Memory B cell (primary cell): ENCODE results near the gene BTN2A1.

Experiments
- ATAC-seq: fragments of 150-1000 bp; cut with Tn5 transposase; 2 replicates; pipeline ENCODE4 v1.10.0; 2021; ENCODE audit warnings: low read depth, mild to moderate bottlenecking, moderate library complexity
- DNase-seq, 2 donors: peaks; one replicate each; pipeline ENCODE4 v3.0.0; 2022; ENCODE audit warnings: low spot score in 2 of 2
- H3K27ac Mint-ChIP-seq: one replicate; pipeline ENCODE4 v1.8.0; 2022; ENCODE audit warnings: mild to moderate bottlenecking, moderate library complexity, mixed read lengths
- H3K27me3 Mint-ChIP-seq: one replicate; pipeline ENCODE4 v1.8.0; 2022; ENCODE audit warnings: mixed read lengths
- H3K36me3 Mint-ChIP-seq: one replicate; pipeline ENCODE4 v1.8.0; 2022; ENCODE audit warnings: mild to moderate bottlenecking, mixed read lengths
- H3K4me1 Mint-ChIP-seq: one replicate; pipeline ENCODE4 v1.8.0; 2022; ENCODE audit warnings: mixed read lengths
- H3K4me3 Mint-ChIP-seq: one replicate; pipeline ENCODE4 v1.8.0; 2022; ENCODE audit warnings: mild to moderate bottlenecking, moderate library complexity, mixed read lengths
- H3K9me3 Mint-ChIP-seq: one replicate; pipeline ENCODE4 v1.8.0; 2022; ENCODE audit warnings: mixed read lengths

The BTN2A1 gene

DNA sequence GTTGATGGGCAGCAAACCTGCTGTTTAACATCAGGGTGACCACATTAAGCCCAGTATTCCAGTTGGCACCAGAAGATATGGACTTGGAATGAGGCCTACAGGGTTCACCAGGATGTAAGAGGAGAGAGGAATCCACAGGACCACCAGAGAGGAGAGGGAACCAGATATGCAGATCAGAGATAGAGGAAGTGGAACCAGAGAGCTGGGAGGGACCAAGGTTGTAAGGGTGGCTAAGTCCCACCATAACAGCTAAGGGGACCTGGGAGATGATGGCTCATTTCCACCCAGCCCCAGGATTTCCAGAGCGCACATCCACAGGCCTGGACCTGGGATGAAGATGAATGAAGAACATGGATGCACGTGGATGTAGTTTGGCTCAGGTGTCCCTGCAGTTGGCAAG lies 11.1 kb downstream of the BTN2A1 start:
- Mint-ChIP-seq H3K4me1 (peaks cover 39% of the 10 kb centered on the region), H3K27ac (peak overlapping the region; percentile 64), H3K27me3 (no peaks in the 10 kb centered on the region), H3K9me3 (peaks cover 8% of the 10 kb centered on the region), H3K4me3 (no peak overlapping the region), H3K36me3 (peaks cover 49% of the 10 kb centered on the region)
- peak; percentile 26 for ATAC-seq
- no peak for DNase-seq

DNA sequence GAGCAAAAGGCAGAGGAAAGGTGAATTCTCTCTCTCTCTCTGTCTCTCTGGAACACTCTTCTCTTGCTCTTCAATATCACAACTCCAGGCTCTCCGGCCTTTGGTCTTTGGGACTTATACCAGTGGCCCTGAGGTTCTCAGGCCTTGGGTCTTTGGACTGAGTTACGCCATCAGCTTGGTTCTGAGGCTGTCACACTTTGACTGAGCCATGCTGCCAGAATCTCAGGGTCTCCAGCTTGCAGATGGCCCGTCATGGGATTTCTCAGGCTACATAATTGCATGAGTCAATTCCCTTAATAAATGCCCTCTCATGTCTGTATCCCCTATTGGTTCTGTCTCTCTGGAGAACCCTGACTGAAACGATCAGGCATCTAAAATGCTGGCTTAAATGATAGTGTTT lies 12.9 kb downstream of the BTN2A1 start:
- peaks cover 36% of the 10 kb centered on the region for H3K36me3 Mint-ChIP-seq
- no peak for DNase-seq
- H3K4me1 Mint-ChIP-seq: peaks cover 38% of the 10 kb centered on the region

DNA sequence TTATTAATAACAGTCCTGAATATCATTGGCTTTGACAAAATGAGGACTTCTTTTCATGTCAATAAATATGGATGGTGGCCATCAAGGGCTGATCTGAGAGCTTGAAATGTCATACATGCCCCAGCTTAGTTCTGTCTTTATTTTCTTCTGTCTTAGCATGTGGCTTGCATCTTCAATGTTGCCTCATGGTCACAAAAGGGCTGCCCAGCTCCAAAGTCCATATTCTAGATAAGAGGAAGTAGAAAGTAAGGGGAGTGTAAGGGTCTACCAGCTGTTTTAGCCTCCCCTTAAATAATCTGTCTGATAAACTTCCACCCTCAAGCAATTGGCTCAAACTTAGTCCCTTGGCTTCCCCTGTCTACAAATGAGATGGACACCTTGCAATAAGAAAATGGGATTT lies 14.2 kb downstream of the BTN2A1 start:
- H3K9me3 Mint-ChIP-seq: peaks cover 8% of the 10 kb centered on the region
- H3K27me3 Mint-ChIP-seq: no peaks in the 10 kb centered on the region
- H3K36me3 Mint-ChIP-seq: peaks cover 29% of the 10 kb centered on the region
- no peak for ATAC-seq
- H3K27ac Mint-ChIP-seq: peak overlapping the region; percentile 98
- no peak overlapping the region for H3K4me3 Mint-ChIP-seq
- no peak for DNase-seq
- H3K4me1 Mint-ChIP-seq: peaks cover 47% of the 10 kb centered on the region

More for the DNA sequence above, 12.9 kb downstream of the BTN2A1 start:
- peaks cover 8% of the 10 kb centered on the region for H3K9me3 Mint-ChIP-seq
- H3K4me3 Mint-ChIP-seq: no peak overlapping the region
- no peak for ATAC-seq
- no peaks in the 10 kb centered on the region for H3K27me3 Mint-ChIP-seq
- H3K27ac Mint-ChIP-seq: no peak overlapping the region

DNA sequence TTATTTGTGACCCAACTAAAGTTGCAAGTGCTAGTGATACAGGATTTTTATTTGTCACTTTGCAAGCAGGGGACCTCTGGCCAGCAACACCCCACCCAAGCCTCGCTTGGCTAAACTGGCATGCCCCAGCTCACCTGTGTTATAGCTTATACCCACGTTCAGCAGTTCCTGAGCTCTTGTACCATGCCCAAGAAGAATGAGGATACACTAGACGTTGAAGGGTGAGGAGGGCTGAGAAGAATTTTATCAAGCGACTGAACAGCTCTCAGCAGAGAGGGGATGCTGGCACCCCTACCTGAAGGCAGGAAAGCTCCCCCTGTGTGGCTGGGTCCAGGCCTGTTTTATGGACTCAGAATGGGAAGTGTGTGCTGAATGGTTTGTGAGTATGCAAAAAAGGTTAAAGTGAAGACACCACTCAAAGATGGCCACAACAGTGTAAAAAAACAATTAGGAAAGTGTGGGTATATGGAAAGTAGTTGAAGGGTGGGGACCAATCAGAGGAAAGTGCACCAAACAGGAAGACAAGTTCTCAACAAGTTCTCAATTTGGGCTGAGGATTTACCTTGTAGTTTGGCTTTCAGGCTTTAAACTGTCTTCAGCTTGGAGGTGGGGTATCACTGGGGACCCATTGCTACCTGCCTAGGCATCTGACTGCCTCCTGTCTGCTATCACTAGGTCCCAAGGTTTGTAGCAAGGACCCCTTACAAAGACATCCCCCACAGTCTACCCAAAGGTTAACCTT lies 15.0 kb downstream of the BTN2A1 start:
- Mint-ChIP-seq H3K27me3 (no peaks in the 10 kb centered on the region), H3K4me3 (peak overlapping the region; percentile 42), H3K36me3 (peaks cover 24% of the 10 kb centered on the region), H3K4me1 (peaks cover 53% of the 10 kb centered on the region), H3K27ac (peak overlapping the region; percentile 98), H3K9me3 (peaks cover 8% of the 10 kb centered on the region)
- ATAC-seq (no peak), DNase-seq (no peak)

DNA sequence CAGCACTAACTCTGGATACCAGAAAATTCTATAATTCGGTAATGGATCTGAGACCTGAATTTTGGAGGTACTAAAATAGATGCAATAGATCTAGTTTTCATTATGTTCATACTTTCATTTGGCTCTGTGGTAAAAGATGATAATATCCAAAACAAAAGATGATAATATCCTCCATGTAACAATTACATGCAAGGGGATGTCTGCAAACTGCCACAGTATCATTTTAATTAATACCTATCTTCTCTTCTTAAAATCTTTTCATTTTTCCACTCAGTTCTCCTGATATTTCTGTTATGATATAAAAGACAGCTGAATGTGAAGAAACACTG lies 15.6 kb downstream of the BTN2A1 start:
- Mint-ChIP-seq H3K27ac (peak overlapping the region; percentile 98), H3K9me3 (peaks cover 8% of the 10 kb centered on the region), H3K36me3 (peaks cover 20% of the 10 kb centered on the region), H3K4me3 (peak overlapping the region; percentile 87), H3K27me3 (no peaks in the 10 kb centered on the region), H3K4me1 (peaks cover 52% of the 10 kb centered on the region)
- DNase-seq (no peak), ATAC-seq (no peak)

DNA sequence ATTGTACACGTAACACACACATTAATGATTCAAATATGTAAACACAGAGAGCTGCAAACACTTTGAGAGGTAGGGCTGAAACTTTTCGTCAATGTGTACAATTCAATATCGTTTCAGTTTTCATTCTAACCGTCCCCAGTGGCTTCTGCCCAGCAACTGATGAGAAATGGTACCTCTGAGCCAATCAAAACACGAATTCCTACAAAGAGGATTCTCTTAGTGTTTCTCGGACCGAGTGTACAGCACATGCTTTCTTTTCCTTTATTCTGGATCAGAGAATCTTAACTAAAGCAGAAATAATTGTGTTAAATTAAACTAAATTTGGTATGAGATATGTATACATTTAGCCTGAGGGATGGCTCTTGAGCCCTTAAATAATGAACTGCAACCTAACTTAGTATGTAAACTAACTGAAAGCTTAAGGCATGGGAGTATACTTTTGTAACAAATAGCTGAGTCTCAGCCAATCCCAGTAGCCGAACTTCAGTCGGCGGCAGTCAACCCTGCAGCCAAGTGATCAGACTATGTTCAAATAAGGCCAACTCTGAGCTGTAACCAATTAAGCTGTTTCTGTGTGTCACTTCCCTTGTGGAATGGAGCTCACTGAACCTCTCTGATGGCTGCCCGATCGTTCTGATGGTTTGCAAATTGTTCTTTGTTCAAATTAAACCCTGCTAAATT lies 16.1 kb downstream of the BTN2A1 start:
- Mint-ChIP-seq H3K36me3 (peaks cover 15% of the 10 kb centered on the region), H3K9me3 (peaks cover 8% of the 10 kb centered on the region), H3K27ac (peak overlapping the region; percentile 98), H3K4me3 (peak overlapping the region; percentile 87), H3K27me3 (no peaks in the 10 kb centered on the region), H3K4me1 (peaks cover 52% of the 10 kb centered on the region)
- peak; percentile 77 to 82 for DNase-seq
- ATAC-seq: peak; percentile 89

- Mint-ChIP-seq H3K9me3 (peaks cover 8% of the 10 kb centered on the region), H3K4me3 (peak overlapping the region; percentile 87), H3K27me3 (no peaks in the 10 kb centered on the region), H3K4me1 (peaks cover 55% of the 10 kb centered on the region), H3K36me3 (peaks cover 13% of the 10 kb centered on the region), H3K27ac (peak overlapping the region; percentile 98)
- no peak for ATAC-seq
- DNase-seq: peak in 1 of 2 donors; percentile 12
Observed at GRCh38 chr6:26474439-26474881, 16.7 kb downstream of the BTN2A1 start.

DNA sequence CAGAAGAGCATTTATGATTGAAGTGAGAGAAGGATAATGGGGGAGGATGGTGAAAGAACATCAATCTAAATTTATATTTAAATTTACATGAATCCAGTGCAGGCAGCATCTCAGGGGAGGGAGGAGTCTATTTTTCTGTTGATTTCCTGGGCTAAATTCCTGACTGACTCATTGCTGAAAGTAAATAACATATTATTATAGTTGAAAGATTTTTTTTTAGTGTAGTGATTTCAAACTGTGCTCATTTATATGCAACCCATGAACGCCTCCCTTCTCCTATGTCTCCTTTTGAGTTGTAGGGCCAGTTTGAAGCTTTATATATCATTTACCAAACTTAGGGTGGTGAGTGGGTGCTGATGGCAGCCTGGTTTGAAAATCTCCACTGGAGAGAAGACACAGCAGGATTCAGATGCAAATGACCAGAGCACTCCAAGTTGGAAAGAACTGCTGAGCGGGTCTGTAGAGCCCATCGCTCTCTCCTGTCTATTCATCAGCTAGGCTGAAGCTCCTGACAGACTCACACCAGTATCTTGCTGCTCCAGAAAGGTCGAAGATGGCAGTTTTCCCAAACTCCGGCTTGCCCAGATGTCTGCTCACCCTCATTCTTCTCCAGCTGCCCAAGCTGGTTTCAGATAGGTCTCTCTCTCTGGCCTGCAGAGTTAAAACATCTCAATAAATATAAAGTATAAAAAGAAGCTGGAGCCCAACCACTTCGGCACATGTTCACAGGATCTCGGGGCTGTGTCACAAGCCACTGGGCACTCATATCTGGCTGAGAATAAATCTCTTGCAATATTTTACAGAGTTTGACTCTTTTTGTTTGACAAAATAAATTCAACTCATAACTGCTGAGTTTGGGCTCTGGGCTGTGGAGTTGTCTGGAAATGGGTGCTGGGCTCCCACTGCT lies 18.3 kb downstream of the BTN2A1 start:
- no peaks in the 10 kb centered on the region for H3K27me3 Mint-ChIP-seq
- ATAC-seq: no peak
- H3K4me3 Mint-ChIP-seq: no peak overlapping the region
- peak overlapping the region; percentile 75 for H3K27ac Mint-ChIP-seq
- DNase-seq: no peak
- peaks cover 59% of the 10 kb centered on the region for H3K4me1 Mint-ChIP-seq
- H3K9me3 Mint-ChIP-seq: peaks cover 8% of the 10 kb centered on the region
- peaks cover 11% of the 10 kb centered on the region for H3K36me3 Mint-ChIP-seq

DNA sequence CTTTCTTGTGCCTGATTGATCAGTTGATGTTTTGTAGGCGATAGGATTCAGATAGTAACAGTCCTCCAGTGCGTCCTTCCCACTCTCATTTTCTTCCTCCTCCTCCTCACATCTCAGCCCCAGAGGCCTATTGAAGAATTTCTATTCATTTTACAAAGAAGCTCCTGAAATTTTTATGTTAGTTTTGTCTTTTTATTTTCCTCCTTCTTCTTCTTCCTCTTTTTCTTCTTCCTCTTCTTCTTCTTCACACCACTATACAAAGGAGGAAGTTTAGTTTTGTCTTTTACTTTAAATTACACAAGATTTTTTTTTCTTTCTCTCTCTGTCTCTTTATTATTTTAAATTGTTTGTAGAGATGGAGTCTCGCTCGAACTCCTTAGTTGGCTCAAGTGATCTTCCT lies 19.1 kb downstream of the BTN2A1 start:
- Mint-ChIP-seq H3K27ac (peak overlapping the region; percentile 75), H3K36me3 (peaks cover 6% of the 10 kb centered on the region), H3K9me3 (peaks cover 4% of the 10 kb centered on the region), H3K27me3 (no peaks in the 10 kb centered on the region), H3K4me1 (peaks cover 56% of the 10 kb centered on the region), H3K4me3 (peak overlapping the region; percentile 47)
- ATAC-seq (no peak), DNase-seq (no peak)

DNA sequence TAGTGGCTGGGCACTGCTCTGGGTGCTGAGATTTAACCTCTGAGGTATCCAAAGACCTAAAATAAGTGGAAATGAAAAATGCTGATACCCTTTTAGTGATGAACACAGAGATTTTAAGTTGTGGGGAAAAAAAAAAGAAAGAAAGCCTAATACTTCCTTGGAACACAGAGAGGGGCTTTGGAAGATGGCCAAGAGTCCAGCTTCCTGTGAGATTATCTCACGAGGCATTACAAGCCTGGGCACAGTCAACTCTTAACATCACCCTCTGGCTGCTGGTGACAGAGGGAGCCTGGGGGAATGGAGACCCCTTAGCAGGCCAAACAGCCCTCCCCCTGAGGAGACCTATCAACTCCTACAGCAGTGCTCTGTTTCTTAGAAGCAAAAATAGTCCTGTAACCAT lies 19.7 kb downstream of the BTN2A1 start:
- Mint-ChIP-seq H3K27me3 (no peaks in the 10 kb centered on the region), H3K9me3 (peaks cover 4% of the 10 kb centered on the region), H3K4me3 (no peak overlapping the region), H3K4me1 (peaks cover 55% of the 10 kb centered on the region), H3K27ac (peak overlapping the region; percentile 75), H3K36me3 (peaks cover 6% of the 10 kb centered on the region)
- ATAC-seq (no peak), DNase-seq (no peak)

DNA sequence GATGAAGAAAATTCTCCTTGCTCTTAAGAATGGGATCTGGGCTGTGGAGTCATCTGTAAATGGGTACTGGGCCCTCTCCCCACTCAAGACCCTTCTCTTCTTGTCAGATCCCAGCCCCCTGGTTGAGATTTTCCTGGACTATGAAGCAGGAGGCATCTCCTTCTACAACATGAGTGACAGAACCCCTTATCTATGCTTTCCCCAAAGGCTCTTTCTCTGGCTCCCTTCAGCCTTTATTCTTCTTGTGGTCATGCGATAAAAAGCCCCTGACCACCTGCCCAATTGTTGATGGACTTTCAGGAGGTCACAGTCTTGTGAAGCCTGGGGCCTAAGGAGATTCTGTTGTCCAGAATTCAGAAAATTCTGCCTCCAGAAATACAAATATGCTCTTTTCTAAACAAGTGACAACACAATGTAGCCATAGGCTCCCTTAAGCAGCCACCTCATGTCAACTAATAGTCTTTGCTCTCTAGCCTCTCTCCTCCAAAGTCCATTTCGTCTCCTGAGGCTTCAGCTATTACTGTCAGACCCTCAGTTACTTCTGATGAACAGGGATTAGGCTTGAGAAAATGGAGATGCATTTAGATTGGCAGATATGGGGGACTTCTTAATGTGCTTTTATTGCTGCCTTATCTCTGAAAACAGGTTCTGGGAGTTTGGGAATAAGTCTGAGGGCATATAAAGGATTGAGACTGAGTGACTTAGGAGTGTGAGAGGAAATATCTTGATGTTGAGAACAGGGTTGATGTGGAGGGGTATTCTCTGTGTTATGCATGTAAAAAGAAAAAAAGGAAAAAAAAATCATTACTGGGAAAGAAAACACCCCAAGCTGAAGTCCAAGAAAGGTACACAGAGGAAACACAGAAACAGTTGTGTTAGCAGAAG lies 20.6 kb downstream of the BTN2A1 start:
- Mint-ChIP-seq H3K27me3 (no peaks in the 10 kb centered on the region), H3K27ac (peak overlapping the region; percentile 71), H3K36me3 (peaks cover 2% of the 10 kb centered on the region), H3K4me3 (peak overlapping the region; percentile 49), H3K9me3 (no peaks in the 10 kb centered on the region), H3K4me1 (peaks cover 48% of the 10 kb centered on the region)
- ATAC-seq (no peak), DNase-seq (no peak)

GRCh38 chr6:26478985-26479278 lies 21.2 kb downstream of the BTN2A1 start:
- Mint-ChIP-seq H3K4me1 (peaks cover 45% of the 10 kb centered on the region), H3K27me3 (no peaks in the 10 kb centered on the region), H3K4me3 (no peak overlapping the region), H3K9me3 (no peaks in the 10 kb centered on the region), H3K36me3 (peaks cover 2% of the 10 kb centered on the region), H3K27ac (peak overlapping the region; percentile 71)
- no peak for ATAC-seq
- no peak for DNase-seq

GRCh38 chr6:26482338-26482737 lies 24.6 kb downstream of the BTN2A1 start:
- no peaks in the 10 kb centered on the region for H3K27me3 Mint-ChIP-seq
- no peaks in the 10 kb centered on the region for H3K36me3 Mint-ChIP-seq
- H3K27ac Mint-ChIP-seq: no peak overlapping the region
- H3K9me3 Mint-ChIP-seq: no peaks in the 10 kb centered on the region
- ATAC-seq: no peak
- DNase-seq: no peak
- H3K4me3 Mint-ChIP-seq: no peak overlapping the region
- peaks cover 21% of the 10 kb centered on the region for H3K4me1 Mint-ChIP-seq
